ENCODE measurements around the gene ACOT4.
A peak's percentile ranks its signal among the peaks of the same experiment; 100 is the strongest.
"Not testable (repeated sequence)": the region's sequence is repeated elsewhere in the genome, so short reads cannot be mapped to it uniquely, and the experiment has no call there.

The ACOT4 gene, protein sequence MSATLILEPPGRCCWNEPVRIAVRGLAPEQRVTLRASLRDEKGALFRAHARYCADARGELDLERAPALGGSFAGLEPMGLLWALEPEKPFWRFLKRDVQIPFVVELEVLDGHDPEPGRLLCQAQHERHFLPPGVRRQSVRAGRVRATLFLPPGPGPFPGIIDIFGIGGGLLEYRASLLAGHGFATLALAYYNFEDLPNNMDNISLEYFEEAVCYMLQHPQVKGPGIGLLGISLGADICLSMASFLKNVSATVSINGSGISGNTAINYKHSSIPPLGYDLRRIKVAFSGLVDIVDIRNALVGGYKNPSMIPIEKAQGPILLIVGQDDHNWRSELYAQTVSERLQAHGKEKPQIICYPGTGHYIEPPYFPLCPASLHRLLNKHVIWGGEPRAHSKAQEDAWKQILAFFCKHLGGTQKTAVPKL

DNA sequence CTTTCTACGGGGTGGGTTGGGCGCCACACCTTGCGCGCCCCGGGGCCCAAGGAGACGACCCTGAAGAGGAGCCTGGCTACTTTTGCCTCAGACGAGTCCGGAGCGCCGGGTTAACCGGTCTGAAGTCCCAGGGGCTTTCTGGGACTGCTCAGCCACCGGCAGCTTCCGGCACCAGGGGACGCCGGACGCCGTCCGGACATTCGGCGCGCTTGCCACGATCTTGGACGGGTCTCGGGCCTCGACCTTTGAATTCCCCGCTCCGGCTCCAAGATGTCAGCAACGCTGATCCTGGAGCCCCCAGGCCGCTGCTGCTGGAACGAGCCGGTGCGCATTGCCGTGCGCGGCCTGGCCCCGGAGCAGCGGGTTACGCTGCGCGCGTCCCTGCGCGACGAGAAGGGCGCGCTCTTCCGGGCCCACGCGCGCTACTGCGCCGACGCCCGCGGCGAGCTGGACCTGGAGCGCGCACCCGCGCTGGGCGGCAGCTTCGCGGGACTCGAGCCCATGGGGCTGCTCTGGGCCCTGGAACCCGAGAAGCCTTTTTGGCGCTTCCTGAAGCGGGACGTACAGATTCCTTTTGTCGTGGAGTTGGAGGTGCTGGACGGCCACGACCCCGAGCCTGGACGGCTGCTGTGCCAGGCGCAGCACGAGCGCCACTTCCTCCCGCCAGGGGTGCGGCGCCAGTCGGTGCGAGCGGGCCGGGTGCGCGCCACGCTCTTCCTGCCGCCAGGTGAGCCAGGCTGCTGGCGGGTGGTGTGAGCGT is at the start of gene ACOT4:
ACOT4 (plus strand) TSS at position 184 of the 760 bp plus-strand sequence; CDS start at position 271, 87 bp downstream.
- peak; percentile 44 for DNase-seq (ENCODE audit: low read depth)

DNA sequence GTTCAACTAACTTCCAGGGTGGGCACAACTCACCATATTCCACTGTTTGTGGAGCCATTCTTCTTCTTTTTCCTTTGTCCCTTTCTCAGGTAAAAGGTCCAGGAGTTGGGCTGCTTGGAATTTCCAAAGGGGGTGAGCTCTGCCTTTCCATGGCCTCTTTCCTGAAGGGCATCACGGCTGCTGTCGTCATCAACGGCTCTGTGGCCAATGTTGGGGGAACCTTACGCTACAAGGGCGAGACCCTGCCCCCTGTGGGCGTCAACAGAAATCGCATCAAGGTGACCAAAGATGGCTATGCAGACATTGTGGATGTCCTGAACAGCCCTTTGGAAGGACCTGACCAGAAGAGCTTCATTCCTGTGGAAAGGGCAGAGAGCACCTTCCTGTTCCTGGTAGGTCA is 48.7 kb upstream of the ACOT4 start:
- DNase-seq (ENCODE audit: low read depth), result not testable (repeated sequence)

DNA sequence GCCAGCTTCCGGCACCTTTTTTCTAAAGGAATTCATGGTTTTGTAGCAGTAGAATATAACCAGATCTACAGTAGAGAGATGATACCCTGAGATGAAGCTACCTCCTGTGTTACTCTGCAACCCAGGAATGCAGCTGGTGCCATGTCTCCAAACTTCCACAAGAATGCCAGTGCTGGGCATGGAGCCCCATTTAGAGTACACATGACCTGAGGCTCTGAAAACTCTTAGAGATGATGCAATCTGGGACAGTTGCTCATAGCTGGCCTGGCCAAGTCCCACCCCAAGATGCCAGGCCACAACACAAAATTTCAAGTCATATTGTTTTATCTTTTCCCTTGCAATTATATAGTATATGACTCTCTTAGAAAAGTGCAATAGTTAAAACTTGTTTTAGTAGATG is 46.3 kb upstream of the ACOT4 start:
- DNase-seq (ENCODE audit: low read depth), result not testable (repeated sequence)

DNA sequence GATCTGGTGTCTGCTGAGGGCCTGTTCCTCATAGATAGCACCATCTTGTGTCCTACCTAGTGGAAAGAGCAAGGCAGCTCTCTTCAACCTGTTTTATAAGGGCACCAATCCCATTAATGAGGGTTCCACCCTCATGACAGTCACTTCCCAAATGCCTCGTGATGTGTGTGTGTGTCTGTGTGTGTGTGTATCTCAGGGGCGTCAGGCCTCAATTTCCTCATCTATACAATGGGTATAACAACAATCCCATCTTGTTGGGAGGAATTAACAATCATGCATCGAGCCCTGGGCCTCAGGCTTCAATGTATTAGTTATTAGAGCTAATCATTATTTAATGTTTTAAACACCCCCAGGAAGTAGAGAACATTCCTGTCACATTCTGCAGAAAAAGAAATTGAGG is 42.6 kb upstream of the ACOT4 start:
- DNase-seq (ENCODE audit: low read depth), result not testable (repeated sequence)

DNA sequence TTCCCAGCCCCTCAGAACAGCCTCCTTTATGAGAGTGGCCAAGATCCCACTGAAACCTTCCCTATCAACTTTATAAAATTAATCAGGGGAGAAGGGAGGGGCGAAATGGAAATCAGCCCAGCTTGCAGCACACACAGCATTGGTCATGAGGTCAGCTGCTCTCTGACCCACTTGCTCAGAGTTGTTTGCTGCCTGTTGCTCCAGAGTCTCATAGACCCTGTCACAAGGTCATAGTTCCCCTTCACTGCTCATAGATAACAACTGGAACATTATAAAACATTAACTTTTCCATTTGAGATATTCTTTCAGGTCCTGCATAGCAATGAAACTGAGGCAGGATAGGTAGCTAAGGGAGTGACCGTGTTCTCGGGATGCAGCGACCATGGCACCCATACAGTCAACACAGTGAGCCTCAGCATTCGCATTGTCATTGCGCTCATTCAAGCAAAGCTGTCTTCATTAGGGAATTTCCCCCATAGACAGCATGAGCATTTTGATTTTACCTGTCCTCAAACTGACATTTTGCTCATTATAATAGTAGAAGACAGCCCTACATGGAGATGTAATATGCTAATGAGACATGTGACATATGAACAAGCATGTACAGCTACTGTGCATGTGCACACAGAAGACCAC is 41.7 kb upstream of the ACOT4 start:
- DNase-seq (ENCODE audit: low read depth), result not testable (repeated sequence)

DNA sequence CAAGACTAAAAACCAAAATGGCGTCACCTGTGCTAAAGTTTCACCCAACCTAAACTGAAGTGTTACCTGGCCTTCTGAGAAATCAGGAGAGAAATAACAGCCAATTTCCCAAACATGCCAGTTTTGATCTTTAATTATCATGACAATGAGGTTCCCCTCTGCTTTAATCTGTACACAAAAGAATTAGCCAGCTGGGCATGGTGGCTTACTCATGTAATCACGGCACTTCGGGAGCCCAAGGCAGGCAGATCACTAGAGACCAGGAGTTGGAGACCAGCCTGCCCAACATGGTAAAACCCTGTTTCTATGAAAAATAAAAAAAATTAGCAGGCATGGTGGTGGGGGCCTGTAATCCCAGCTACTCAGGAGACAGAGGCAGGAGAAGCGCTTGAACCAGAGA is 37.8 kb upstream of the ACOT4 start:
- DNase-seq (ENCODE audit: low read depth), result no peak

DNA sequence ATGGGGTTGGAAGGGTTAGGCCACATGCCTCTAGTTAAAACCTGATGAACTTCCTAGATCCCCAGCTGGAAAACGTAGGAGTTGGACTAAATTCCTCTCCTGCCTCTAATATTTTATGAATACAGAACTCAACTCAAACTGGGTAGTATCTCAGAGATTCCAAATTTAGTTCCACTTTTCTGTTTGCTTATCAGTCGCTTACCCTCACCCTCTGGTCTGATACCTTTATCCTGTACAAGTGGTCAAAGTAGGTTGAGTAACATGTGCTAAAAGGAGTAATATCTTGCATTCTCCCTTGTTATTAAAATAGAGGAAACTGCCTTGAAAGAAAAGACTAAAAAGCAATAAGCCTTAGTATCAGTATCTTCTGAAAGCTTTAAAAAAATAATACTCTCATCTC is 34.5 kb upstream of the ACOT4 start:
- not testable (repeated sequence) for DNase-seq (ENCODE audit: low read depth)

DNA sequence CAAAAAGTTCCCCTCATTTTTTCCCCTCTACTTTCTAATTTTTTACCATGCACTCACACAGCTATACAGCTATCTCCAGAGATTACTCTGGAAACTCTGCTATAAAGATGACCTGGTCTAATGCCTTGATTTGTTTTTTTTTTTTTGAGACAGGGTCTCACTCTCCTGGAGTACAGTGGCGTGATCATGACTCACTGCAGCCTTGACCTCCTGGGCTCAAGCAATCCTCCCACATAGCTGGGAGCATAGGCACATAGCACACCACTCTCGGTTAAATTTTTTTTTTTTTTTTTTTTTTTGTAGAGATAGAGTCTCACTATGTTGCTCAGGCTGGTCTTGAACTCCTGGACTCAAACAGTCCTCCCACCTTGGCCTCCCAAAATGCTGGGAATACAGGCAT is 33.4 kb upstream of the ACOT4 start:
- not testable (repeated sequence) for DNase-seq (ENCODE audit: low read depth)

DNA sequence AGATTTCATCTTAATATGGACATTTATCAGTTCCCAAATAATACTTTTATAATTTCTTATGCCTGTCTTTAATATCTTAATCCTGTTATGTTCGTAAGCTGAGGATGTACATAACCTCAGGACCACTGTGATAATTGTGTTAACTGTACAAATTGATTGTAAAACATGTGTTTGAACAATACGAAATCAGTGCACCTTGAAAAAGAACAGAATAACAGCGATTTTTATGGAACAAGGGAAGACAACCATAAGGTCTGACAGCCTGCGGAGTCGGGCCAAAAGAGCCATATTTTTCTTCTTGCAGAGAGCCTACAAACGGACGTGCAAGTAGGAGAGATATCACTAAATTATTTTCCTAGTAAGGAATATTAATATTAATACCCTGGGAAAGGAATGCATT is 29.4 kb upstream of the ACOT4 start:
- DNase-seq (ENCODE audit: low read depth), result not testable (repeated sequence)

DNA sequence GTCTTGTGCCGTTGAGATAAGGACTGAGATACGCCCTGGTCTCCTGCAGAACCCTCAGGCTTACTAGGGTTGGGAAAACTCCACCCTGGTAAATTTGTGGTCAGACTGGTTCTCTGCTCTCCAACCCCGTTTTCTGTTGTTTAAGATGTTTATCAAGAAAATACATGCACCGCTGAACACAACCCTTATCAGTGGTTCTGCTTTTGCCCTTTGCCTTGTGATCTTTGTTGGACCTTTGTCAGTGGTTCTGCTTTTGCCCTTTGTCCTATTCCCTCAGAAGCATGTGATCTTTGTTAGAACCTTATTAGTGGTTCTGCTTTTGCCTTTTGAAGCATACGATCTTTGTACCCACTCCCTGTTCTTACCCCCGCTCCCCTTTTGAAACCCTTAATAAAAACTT is 29.0 kb upstream of the ACOT4 start:
- not testable (repeated sequence) for DNase-seq (ENCODE audit: low read depth)

DNA sequence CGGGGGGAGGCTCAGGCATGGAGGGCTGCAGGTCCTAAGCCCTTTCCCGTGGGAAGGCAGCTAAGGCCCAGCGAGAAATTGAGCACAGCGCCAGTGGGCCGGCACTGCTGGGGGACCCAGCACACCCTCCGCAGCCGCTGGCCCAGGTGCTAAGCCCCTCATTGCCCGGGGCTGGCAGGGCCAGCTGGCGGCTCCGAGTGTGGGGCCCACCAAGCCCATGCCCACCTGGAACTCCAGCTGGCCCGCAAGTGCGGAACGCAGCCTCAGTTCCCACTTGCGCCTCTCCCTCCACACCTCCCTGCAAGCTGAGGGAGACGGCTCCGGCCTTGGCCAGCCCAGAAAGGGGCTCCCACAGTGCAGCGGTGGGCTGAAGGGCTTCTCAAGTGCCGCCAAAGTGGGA is 25.2 kb upstream of the ACOT4 start:
- DNase-seq (ENCODE audit: low read depth), result not testable (repeated sequence)

DNA sequence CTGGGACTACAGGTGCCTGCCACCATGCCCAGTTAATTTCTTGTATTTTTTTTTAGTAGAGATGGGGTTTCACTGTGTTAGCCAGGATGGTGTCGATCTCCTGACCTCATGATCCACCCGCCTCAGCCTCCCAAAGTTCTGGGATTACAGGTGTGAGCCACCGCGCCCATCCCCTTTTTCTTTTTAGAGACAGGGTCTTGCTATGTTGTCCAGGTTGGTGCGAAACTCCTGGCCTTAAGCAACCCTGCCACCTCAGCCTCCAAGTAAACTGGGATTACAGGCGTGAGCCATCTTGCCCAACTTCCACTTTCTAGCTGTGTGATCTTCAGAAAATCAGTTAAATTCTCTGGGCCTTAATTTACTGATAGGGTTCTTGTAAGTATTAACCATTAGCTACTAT is 24.7 kb upstream of the ACOT4 start:
- not testable (repeated sequence) for DNase-seq (ENCODE audit: low read depth)

DNA sequence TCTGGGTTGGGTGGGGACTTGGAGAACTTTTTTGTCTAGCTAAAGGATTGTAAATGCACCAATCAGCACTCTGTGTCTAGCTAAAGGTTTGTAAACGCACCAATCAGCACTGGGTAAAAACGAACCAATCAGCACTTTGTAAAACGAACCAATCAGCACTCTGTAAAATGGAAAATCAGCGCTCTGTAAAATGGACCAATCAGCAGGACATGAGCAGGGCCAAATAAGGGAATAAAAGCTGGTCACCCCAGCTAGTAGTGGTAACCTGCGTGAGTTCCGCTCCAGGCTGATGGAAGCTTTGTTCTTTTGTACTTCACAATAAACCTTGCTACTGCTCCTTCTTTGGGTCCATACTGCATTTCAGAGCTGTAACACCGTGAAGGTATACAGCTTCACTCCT is 24.3 kb upstream of the ACOT4 start:
- no peak for DNase-seq (ENCODE audit: low read depth)

DNA sequence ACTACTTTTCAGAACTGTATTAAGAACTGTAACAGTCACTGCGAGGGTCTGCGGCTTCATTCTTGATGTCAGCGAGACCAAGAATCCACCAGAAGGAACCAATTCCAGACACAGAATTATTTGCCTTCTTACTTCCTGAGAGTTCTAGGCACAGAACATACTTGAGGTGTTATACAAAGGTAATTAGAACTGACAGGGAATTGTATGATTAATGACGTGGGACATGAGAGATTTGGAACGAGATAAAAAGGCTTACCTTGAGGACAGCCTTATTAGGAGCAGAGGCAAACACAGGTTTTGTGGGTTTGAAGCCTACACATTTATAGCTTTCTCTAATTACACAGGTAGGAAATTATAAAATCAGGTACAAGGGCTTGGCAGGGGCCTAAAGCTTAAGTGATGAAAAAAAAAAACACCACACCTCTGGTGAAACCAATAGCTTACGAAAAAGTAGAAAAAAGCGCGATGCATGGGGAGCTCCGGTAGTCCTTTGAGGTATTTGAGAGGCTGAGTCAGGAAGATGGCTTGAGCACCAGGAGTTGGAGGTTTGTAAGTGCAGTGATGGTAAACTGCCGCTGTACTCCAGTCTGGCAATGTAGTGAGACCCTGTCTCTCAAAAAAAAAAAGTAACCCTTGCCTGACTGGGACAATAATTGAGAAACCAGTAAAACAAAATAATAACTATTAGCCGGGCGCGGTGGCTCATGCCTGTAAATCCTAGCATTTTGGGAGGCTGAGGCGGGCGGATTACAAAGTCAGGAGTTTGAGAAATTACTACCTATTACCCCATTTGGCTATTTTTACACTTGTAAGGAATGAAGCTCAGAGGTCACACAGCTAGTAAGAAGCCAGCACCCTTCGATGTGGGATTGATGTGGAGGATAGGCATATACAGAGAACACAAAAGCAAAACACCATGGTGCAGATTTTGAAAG is 23.5 kb upstream of the ACOT4 start:
- peak; percentile 59 for DNase-seq (ENCODE audit: low read depth)

DNA sequence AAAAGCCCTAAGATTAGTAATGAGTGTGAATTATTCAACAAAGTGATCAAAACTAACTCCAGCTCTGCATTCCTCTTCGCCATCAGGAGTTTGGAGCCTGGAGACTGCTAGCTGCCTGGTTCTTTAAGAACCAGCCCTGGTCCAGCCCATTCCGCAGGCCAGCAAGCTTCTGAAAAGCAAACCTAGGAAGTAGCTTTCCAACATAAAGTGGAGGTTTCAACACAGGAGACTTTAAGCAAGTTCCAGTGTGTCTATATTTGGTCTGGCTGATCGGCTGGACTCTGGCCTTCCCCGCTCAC is 22.8 kb upstream of the ACOT4 start:
- DNase-seq (ENCODE audit: low read depth), result not testable (repeated sequence)

DNA sequence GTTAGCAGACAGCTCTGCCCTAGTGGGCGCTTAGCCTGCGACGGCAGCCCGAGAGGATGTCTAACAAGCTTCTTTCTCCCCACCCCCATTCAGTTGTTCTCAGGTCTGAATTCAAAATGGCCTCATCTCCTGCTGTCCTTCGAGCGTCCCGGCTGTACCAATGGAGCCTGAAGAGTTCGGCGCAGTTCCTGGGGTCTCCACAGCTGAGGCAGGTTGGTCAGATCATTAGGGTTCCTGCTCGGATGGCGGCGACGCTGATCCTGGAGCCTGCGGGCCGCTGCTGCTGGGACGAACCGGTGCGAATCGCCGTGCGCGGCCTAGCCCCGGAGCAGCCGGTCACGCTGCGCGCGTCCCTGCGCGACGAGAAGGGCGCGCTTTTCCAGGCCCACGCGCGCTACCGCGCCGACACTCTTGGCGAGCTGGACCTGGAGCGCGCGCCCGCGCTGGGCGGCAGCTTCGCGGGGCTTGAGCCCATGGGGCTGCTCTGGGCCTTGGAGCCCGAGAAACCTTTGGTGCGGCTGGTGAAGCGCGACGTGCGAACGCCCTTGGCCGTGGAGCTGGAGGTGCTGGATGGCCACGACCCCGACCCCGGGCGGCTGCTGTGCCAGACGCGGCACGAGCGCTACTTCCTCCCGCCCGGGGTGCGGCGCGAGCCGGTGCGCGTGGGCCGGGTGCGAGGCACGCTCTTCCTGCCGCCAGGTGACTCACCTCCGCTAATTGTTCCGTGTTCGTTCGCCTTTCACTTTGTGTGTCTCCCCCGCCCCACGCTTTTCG is 22.3 kb upstream of the ACOT4 start, which contains the start of gene ACOT2:
ACOT2 (plus strand) TSS at position 29 of the 774 bp plus-strand sequence; CDS start at position 57, 28 bp downstream.
- peak; percentile 93 for DNase-seq (ENCODE audit: low read depth)

DNA sequence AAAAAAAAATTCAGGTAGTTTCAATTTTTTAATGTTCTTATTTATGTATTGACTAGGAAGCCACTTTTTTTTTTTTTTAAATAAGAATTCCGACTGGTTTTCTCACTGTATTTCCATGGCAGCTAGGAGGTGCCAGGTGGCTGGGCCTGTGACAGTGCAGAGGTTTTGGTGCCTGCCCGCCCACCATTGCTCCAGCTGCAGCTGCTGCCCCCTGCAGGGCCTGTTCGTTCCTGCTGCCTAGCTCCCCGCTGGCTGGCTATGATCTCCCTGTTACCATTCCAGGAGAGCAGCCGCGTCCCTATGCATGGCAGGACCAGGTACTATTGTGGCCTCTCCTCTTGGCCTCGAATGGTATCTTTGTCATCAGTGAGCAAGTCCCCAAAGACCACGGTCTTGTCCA is 20.8 kb upstream of the ACOT4 start:
- DNase-seq (ENCODE audit: low read depth), result peak; percentile 22

DNA sequence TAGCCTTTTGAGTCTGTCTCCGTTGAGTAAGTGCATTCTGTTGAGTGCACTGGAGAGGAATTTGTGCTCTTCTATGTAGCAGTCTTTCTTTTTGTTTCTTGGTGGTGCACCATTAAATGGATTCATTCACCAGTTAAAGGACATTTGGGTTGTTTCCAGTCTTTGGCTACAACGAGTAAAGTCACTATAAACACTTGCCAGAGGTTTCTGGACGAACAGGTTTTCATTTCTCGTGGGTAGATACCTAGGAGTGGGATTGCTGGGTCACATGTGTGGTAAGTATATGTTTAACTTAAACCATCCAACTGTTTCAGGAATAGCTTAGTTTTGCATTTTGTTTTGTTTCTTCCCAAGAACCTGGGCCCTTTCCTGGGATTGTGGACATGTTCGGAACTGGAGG is 18.6 kb upstream of the ACOT4 start:
- DNase-seq (ENCODE audit: low read depth), result not testable (repeated sequence)

DNA sequence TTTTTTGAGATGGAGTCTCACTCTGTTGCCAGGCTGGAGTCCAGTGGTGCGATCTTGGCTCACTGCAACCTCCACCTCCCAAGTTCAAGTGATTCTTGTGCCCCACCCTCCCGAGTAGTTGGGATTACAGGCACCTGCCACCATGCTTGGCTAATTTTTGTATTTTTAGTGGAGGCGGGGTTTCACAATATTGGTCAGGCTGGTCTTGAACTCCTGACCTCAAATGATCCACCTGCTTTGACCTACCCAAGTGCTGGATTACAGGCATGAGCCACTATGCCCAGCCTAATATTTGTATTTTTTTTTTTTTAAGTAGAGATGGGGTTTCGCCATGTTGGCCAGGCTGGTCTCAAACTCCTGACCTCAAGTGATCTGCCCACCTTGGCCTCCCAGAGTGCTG is 17.9 kb upstream of the ACOT4 start:
- not testable (repeated sequence) for DNase-seq (ENCODE audit: low read depth)

DNA sequence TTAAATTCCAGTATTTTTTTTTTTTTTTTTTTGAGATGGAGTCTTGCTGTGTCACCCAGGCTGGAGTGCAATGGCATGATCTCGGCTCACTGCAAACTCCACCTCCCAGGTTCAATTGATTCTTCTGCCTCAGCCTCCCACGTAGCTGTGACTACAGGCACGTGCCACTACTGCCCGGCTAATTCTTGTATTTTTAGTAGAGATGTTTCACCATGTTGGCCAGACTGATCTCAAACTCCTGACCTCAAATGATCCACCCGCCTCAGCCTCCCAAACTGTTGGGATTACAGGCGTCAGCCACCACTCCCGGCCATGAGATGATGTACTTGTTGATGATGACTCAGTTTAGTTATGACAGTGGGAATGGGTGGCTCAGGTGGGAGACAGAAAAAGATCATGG is 17.4 kb upstream of the ACOT4 start:
- DNase-seq (ENCODE audit: low read depth), result not testable (repeated sequence)

DNA sequence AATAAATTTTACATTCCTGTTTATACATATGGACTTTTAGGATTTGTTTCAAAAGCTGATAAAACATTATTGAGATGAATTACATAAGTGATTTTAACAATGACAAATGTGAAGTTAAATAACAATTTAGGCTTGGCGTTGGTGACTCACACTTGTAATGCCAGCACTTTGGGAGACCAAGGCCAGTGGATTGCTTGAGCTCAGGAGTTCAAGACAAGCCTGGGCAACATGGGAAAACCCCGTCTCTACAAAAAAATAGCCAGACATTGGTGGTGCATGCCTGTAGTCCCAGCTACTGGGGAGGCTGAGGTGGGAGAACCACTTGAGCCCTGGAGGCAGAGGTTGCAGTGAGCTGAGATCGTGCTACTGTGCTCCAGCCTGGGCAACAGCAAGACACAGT is 15.3 kb upstream of the ACOT4 start:
- no peak for DNase-seq (ENCODE audit: low read depth)
